Measurements from ENCODE around the gene SPPL2B.

SPPL2B gene

DNA sequence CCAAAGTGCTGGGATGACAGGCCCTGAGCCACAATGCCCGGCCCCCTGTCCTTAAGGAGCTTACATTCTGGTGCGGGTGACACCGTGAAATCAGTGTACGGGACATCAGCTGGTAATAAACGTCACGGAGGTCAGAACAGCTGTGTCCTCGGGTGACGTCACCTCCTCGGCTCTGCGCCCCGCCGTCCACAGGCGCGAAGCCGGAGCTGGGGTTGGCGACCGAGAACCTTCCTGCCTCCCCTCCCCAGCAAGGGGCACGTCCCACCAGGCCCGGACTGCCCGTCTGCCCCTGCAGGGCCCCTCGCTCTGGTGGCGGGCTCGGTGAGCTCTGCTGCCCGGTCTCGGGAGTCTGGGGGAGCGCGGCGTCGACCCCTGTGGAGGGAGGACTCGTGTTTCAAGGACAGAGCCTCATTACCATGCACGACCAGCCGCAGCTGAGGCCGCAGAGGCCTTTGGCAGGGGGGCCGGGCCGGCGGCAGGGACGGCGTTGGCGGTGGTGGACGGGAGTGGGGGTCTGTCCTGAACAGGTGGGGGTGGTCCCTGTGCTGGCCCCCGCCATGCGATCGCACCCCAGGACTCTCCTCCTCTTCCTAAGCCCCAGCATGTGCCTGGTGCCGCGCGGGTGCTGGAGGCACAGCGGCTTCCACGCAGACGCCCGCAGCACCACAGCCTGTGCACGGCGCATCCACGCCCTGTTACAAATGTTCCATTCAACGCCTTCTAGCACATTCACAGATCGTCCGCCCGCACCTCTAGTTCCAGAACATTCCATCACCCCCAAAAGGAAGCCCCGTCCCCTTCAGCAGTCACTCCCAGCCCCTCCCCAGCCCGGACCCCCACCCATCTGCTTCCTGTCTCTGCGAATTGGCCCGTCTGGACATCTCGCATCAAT is 25.9 kb upstream of the SPPL2B start:
- peak; percentile 41 for DNase-seq

DNA sequence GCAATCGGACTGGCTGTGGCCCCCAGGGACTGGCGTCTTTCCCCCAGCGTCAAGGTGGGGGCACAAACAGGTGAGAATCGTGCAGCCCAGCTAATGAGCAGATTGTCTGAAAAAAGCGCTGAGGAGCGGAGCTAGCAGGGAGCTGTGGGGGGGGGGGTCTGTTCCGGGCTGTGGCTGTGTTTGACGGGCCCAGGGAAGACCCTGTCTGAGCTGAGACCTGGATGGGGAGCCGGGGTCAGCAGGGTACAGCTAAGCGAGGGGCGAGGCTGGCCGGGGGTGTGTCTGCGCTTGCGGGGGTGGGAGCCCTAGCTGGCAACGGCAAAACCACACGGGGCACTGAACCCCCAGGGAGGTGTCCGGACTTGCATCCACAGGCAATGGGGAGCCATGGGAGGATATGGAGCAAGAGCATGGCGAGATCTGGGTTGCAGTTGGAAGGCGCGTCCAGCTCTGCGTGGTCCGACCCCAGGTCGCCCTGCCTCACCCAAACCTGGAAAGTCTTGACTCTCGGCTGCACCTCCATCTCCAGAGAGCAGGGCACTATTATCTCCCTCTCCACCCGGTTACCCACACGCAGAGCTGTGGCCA is 25.2 kb upstream of the SPPL2B start:
- no peak for DNase-seq

DNA sequence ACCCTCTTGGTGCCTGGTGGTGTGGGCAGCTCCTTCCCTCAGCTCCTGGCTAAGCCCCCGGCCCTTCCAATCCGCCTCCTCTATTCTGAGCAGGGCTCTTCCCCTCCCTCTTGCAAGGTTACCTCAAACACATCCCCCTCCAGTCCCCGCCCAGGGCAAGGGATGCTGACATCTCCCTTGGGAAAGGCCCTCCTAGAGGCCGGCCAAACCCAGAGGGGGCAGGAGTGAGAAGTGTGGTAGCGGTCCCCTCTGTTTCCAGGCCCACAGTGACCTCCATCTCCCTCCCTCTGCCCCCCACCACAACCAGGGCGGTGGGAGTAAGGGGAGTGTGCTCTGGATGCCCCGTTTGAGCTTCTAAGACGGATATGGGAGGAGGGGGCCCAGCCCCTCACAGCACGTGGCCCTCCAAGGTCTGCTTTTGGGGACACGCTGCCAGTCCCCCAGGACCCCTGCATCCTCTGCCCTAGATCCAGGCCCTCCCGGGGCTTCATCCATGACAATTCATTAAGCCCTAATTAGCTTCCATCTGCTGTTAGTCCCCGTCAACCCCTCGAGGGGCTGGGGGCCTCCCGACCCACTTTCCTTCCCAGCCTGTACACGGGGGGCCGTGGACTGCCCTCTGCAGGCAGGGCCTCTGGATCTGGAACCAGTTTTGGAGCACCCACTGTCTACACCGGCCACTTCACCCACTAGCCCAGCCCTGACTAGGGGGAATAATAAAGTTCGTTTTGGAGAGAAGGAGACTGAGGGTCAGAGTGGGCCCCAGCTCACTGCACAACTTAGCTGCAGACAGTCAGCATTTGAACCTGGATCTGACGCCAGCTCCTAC is 22.8 kb upstream of the SPPL2B start:
- peak; percentile 43 for DNase-seq

DNA sequence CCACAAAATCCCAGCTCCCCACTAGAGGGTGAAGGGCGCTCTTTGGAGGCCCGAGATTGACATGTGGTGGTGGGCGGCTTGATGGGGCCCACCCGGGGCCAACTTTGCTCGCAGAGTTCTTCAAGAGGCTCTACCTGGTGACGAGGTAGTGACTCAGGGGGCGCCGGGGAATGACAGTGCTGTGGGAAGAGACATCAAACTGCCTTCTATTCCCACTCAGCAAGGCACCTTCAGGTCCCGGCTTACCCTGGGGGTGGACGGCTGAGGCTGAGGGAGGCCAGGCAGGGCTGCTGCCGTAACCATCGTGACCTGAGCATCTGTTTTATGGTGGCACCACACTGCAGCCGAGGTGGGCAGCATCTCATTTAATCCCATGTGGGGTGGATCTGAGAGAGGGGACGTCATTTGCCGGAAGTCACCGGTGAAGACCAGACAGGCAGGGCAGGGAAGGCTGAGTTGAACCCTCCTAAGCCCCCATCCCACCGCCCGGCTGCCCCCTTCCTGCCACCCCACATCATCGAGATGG is 22.1 kb upstream of the SPPL2B start:
- no peak for DNase-seq

DNA sequence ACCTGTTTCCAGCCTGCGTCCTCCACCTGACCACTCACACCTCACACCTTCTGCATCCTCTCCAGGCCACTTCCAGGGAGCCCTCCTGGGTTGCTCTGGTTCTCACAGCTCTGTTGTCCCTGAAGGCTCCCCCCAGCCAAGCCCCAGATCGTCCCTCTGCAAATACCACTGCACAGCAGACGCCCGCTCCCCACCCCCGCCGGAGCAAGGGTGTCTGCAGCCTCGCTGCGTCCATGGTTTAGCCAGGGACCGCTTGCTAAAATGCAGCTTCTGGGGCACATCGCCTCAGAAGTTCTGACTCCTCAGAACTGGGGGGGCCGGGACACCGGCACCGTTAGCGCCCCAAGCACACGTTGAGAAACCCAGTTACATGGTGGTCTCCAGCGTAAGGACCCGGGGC is 21.5 kb upstream of the SPPL2B start:
- DNase-seq: no peak

DNA sequence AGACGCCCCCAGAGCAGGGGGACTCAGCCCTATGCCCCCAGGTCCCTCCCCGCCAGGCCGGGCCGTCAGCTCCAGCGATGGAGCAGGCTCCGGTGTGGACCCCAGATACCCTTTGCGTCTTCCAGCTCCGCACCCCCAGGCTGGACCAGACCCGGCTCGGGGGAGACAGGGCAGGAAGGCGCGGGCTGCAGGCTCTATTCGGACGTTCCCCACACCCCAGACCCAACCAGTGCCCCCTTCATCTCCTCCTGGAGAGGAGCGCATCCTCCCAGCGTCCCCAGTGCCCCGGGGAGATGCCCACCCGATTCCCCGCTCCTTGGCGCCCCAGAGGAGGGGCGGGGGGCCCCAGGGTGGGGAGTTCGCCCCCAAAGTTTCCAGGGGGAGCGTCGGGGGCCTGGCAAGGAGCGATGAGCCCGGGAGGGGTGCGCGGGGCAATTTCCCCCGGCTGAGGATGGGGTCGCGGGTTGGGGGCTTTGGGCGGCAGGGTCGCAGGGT is 20.9 kb upstream of the SPPL2B start:
- DNase-seq: no peak

DNA sequence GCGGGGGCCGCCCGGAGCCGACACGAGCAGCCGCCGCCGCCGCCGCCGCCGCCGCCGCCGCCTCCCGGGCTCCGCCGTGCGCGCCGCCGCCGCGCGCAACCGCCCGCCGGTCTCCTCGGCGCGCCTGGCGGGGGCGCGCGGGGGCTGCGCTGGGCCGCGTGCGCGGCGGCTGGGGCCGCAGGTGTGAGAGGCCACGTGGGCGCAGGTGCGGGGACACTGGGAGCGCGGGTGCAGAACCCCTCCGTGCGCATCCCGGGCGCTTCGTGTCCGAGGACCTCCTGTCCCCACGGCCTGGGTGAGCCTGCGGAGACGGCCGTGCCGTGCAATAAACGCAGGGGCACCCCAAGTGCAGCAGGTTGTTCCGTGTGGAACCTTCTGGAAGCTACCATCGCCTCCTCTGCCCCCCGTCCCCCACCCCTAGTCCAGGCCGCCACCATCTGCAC is 20.3 kb upstream of the SPPL2B start, which contains the start of gene LINGO3:
TSS of gene LINGO3 (minus strand) at position 41 of the 443 bp plus-strand sequence. CDS start 16,378 bp downstream, outside the sequence.
- no peak for DNase-seq

DNA sequence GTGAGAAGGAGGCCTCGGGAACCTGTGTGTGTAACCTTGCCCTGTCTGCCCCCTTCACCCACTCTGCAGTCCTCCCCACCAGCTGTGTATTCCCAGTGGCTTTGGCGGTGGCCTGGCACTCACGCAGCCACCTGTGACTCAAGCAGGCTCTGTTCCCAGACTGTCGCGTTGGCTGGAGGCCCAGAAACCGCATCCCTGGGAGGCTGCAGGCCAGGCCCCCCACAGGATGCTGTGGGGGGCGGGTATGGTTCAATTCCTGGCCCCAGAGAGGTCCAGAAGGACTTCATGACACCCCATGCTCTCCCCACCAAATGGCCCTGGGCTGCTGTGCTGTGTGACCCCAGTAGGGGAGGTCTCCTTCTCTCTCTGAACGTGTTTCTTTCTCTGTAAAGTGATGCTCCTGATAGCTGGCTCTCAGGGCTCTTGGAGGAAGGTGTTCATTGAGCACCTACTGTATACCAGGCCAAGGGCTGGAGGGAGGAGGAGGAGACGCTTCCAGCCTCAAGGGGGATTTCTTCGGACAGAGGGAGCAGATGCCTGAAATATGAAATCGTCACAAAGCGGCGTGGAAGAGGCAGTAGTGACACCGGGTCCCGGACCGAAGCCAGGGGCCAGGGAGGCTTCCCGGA is 18.6 kb upstream of the SPPL2B start:
- DNase-seq: no peak

DNA sequence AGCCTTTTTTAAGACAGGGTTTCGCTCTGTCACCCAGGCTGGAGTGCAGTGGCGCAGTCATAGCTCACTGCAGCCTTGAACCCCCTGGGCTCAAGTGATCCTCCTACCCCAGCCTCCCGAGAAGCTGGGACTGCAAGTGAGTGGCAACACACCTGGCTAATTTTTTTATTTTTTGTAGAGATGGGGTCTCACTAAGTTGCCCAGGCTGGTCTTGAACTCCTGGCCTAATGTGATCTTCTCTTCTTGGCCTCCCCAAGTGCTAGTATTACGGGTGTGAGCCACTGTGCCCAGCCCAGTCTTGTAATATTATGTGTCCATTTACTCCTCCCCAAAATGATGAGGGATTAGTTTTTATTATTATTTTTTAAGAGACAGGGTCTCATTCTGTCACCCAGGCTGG is 17.4 kb upstream of the SPPL2B start:
- DNase-seq: no peak

DNA sequence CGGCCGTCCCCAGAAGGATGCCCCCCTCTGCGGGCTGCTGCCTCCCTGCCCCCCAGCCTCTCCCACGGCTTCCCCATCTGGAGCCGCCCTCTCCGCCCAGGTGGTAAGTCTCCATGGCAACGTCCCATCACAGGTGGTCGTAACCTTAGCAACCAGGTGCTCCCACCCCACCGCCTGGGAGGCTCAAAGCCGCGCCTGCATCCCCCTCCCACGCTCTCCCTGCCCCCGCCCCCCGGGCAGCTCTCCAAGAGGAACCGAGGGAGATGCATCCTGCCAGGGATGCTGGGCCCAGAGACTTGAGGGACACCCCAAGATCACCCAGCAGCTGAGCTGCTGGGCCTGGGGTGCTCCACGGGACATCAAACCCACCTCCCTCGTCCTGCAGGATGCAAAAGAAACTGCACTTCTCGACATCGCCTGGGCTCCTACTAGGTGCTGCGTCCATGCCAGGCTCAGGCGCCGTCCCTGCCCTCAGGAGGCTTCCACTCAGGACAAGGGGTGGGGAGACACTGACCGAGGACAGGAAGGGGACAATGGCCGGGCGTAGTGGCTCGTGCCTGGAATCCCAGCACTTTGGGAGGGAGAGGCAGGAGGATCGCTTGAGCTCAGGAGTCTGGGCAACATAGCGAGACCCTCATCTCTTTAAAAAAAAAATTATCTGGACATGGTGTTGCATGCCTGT is 15.5 kb upstream of the SPPL2B start:
- no peak for DNase-seq

DNA sequence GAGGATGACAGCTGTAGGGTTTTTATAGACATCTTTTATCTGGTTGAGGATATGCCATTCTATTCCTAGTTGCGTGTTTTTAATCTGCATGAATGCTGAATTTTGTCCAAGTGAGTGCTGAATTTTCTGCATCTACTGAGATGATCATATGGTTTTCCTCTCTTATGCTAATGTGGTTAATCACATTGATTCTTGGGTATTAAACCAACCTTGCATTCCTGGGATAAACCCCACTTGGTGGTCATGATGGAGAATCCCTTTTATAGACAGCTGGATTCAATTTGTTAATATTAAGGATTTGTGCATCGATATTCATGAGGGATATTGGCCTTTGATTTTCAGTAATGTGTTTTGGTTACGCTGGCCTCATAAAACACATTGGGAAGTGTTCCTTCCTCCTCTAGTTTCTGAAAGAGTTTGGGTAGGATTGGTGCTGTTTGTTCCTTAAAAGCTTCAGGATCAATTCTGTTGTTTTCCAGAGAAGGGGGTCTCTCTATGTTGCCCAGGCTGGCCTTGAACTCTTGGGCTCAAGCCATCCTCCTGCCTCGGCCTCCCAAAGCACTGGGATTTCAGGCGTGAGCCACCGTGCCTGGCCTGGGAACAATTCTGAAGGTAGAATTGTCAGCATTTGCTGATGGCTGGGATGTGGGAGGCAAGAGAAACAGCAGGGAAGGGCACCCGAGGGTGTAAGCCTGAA is 13.2 kb upstream of the SPPL2B start:
- DNase-seq: no peak

DNA sequence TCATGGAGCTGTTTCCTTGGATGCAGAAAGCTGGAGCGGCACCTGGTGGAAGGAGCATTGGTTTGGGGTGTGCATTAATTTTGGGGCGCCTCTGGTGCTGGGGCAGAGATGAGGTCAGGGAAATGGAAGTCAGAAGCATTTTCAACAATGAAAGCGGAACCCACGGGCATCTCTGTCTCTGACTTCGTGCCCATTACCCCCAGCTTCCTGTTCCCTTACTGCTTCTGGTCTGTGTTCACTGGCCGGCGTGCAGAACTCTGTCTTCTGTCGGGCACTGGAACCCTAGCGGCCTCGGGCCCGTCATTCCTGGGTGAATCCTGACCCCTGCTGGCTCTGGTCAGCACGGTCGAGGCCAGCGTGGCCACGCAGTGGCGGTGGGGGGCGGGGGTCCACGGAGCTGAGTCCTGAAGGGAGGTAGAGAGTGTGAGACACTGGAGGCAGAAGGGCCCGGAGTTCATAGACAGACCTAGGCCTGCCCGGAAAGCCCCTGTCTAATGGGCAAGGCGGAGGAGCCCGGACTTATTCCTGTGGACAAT is 12.6 kb upstream of the SPPL2B start:
- DNase-seq: peak; percentile 51

DNA sequence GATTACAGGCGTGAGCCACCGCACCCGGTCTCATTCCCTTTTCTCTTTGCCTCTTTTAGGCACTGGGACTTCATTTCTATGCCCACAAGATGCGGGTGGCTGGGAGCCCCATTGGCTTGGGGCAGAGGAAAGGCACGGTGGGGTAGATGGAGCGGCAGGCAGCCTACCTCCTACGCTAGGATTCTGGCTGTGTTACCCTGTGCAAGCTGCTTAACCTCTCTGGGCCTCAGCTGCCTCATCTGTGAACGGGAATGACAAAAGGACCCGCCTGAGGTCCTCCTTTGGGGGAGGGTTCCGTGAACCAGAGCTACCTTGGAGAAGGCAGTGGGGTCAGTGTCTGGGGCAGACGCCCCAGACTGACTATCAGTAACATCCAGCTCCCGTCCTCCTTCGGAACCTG is 11.2 kb upstream of the SPPL2B start:
- no peak for DNase-seq

DNA sequence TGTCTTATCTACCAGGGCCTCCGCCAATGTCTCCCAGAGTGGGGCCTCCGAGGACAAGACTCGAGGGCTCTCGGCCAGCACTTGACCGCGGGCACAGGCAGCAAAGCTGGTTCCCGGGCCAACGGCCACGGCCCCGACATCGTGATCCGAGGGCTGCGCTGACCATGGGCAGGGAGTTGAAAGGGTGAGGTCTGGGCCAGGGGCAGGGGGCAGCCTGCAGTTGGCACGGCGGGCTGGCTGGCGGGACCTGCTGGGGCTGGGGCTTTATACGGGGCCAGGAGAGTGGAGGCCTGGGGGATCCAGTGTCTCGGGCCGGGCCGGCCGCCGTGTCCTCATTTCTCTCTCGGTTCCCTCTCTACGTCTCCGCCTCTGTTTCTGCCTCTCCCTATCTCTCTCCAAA is 10.7 kb upstream of the SPPL2B start:
- DNase-seq: no peak

DNA sequence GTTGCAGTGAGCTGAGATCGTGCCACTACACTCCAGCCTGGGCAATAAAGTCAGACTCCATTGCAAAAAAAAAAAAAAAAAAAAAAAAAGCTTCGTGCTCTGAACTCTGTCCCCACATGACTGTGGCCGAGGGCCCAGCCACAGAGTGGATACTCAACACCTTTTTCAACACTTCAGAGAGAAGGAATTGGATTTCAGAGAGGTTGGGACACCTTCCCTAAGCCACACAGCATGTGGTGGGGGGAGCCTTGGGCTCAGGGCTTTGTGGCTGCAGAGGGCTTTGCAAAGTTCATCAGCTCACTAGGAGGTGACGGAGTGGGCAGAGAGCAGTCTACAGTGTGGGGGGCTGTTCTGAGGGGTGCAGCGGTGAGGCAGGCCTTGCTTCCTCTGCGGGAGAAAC is 9.6 kb upstream of the SPPL2B start:
- DNase-seq: no peak

DNA sequence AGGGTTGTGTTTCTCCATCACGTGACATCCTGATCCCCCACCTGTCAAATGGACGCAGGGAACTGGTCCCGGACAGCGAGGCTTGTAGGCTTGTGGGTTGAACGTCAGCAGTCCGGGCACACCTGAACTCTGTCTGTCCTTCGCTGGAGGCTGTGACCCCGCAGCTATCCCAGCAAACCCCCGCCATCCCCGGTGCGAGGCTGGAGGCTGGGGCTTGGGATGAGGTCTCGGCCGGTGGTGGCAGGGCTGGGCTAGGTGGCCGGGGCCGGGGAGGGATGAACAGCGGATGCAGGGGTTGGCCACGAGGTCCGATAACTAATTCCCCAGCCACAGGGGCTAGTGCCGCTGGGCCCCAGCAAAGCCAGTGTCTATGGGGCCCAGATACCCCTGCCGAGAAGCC is 8.9 kb upstream of the SPPL2B start:
- no peak for DNase-seq

DNA sequence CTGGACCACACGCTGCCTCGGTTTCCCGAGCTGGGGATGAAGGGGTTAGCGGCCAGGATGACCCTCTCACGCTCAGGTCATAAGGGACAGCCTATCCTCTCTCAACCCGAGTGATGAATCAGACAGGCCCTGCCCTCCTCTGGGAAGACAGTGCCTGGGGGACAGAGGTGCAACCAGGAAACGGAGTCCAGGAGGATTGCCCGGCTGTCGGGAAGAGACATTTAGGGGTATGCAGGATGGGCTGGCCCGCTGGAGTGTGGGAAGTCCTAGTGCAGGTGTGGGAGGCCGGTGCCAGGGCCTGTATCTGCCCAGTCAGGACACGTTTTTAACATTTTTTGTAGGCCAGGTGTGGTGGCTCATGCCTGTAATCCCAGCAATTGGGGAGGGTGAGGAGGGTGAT is 8.4 kb upstream of the SPPL2B start:
- no peak for DNase-seq

DNA sequence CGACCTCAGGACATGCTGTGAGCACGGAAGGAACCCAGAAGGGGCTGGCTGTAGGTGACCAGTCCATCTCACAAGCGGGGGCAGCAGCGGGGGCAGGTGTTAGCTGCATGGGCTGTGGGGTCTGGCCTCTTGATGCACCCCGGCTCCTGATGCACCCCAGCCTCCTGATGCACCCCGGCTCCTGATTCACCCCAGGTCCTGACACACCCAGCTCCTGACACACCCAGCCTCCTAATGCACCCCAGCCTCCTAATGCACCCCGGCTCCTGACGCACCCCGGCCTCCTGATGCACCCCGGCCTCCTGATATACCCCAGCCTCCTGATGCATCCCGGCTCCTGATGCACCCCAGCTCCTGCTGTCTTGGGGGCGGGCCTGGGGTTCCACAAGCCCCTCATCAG is 7.5 kb upstream of the SPPL2B start:
- DNase-seq: no peak

DNA sequence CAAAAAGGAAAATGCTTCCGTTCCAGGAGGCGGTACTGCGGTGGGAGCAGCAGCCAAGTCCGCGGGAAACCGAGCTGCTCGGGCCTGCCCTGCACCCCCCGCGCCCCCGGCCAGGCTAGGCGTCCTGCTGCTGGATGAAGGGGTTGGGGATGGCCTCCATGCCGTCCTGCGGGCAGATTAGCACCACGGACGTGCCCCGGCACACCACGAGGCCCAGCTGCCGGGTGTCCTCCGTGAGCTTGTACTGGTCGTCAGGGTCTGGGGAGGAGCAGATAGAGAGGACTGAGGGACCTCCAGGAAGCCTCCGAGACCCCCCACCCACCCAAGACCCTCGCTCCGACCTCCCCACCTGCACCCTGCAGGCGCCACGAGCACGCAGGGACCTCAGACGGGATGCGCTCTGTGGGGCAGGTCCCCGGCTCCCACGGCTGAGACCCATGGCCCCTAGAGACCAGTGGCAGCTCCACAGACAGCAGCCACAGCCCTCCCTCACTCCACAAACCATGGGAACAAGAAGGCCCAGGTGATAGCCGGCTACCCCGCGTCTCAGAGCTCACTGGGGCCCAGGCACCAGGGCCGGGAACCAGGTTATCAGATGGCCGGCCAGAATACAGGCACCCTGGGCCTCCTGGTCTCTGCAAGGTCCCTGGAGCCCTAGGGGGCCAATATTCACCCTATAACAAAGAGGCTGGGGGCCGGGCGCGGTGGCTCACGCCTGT is 6.8 kb upstream of the SPPL2B start:
- no peak for DNase-seq

DNA sequence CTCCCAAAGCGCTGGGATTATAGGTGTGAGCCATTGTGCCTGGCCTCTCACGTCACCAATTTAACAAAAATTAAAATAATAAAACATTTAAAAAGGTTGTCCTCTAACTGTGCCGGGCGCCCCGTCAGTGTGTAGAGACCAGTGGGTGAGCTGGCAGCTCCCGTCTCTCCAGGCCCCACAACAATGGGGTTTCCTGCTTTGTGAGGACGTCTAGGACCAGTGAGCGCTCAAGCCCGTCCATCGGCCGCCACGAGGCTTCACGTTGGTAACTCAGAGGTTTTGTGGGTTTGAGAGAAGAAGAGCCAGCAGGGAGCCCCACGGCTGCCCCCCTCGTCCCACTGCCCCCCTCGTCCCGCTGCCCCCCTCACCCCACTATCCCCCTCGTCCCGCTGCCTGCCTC is 4.8 kb upstream of the SPPL2B start:
- DNase-seq: no peak
